Panc1 (cell line): ENCODE data around the gene APOBEC3A. TPM values are rescaled to one million over a fixed set of nuclear protein-coding genes. Genes with fewer than 3 reads are reported as not detected.

Experiments
- ATAC-seq: fragments of 200-7000 bp; cut with Tn5 transposase; 2 replicates; pipeline ENCODE4 v1.9.1; 2020; ENCODE audit warnings: mild to moderate bottlenecking, moderate library complexity
- BruUV-seq: library from RNA; stranded (reverse); fragments of 400-500 nt; replicated peaks from 2 replicates; lab custom pipeline; 2021; lab: Mats Ljungman, UMichigan
- CTCF ChIA-PET: fragments of 300-600 bp; sonication (Branson Sonifier 250); formaldehyde crosslinking; loops from one replicate; lab custom pipeline; 2022; ENCODE audit warnings: antibody characterized with exemption; lab: Charles Lee
- POLR2A ChIA-PET: fragments of 300-600 bp; sonication (Branson Sonifier 250); formaldehyde crosslinking; loops from one replicate; lab custom pipeline; 2022; ENCODE audit warnings: antibody characterized with exemption; lab: Charles Lee
- DNase-seq: peaks from one replicate; pipeline ENCODE4 v3.0.0-alpha.2; 2010; ENCODE audit warnings: low read depth, low spot score
- H3K27ac ChIP-seq: 2 replicates; pipeline ENCODE4 v1.5.1; 2011; ENCODE audit warnings: mild to moderate bottlenecking, low read length, inconsistent platforms
- H3K27me3 ChIP-seq: fragments of 200-500 bp; sonication (Bioruptor generic); 2 replicates; pipeline ENCODE4 v1.6.0; 2014; ENCODE audit warnings: low read length, inconsistent platforms; ENCODE audit not compliant: control insufficient read depth, insufficient read depth
- H3K36me3 ChIP-seq: fragments of 200-500 bp; sonication (Bioruptor generic); 2 replicates; pipeline ENCODE4 v1.5.1; 2014; ENCODE audit warnings: inconsistent platforms, mild to moderate bottlenecking, low read length, moderate library complexity; ENCODE audit not compliant: control insufficient read depth, insufficient read depth
- H3K4me1 ChIP-seq: 2 replicates; pipeline ENCODE4 v1.5.1; 2011; ENCODE audit warnings: inconsistent platforms, mild to moderate bottlenecking, low read length, moderate library complexity; ENCODE audit not compliant: control insufficient read depth, insufficient read depth
- H3K4me3 ChIP-seq, 2 experiments: 2 replicates each; pipeline ENCODE4 v1.5.1; 2011 to 2012; ENCODE audit warnings: low read depth in 2 of 2, low read length in 2 of 2, mild to moderate bottlenecking in 2 of 2, inconsistent platforms in 1 of 2, moderate library complexity in 1 of 2
- H3K9me3 ChIP-seq: fragments of 200-500 bp; sonication (Bioruptor generic); 2 replicates; pipeline ENCODE4 v1.5.1; 2014; ENCODE audit warnings: low read depth, mild to moderate bottlenecking, inconsistent platforms, low read length, moderate library complexity; ENCODE audit not compliant: control insufficient read depth, insufficient read depth
- CTCF ChIP-seq: fragments of 450-650 bp; IDR thresholded peaks from 2 replicates; pipeline ENCODE4 v1.5.1; 2017; ENCODE audit warnings: mild to moderate bottlenecking
- POLR2AphosphoS5 ChIP-seq: IDR thresholded peaks from 2 replicates; pipeline ENCODE4 v1.6.1; 2012; ENCODE audit warnings: mild to moderate bottlenecking, low read depth, low read length, moderate library complexity
- REST ChIP-seq, 2 experiments: IDR thresholded peaks; 2 replicates each; pipeline ENCODE4 v1.6.1; 2011 to 2012; ENCODE audit warnings: low read depth in 2 of 2, control low read depth in 1 of 2, low read length in 1 of 2, mild to moderate bottlenecking in 1 of 2, moderate library complexity in 1 of 2; ENCODE audit not compliant: insufficient read depth in 1 of 2
- SIN3A ChIP-seq: IDR thresholded peaks from 2 replicates; pipeline ENCODE4 v1.6.1; 2012; ENCODE audit warnings: low read depth, mild to moderate bottlenecking, low read length, moderate library complexity, borderline replicate concordance; ENCODE audit not compliant: insufficient read depth
- TCF7L2 ChIP-seq: IDR thresholded peaks from 2 replicates; pipeline ENCODE4 v1.6.1; 2011; ENCODE audit warnings: mild to moderate bottlenecking, low read depth, low read length, inconsistent platforms
- in situ Hi-C: cut with HindIII; loops from 2 replicates; pipeline ENCODE4 v1.10.0; 2016; ENCODE audit warnings: low sequenced_read_pairs, low pct_unique_long_range_greater_than_20kb
- intact Hi-C: fragments of 100-400 bp; cut with micrococcal nuclease; formaldehyde crosslinking; loops from one replicate; pipeline ENCODE4 v1.10.0; 2022; ENCODE audit not compliant: unreplicated experiment
- total RNA-seq: library from RNA; stranded (reverse); gene quantifications from one replicate; pipeline ENCODE4 v1.2.1, GENCODE V29; 2021; ENCODE audit not compliant: unreplicated experiment

The APOBEC3A gene
- total RNA-seq, 1 experiment from 2014 or later: not detected

- H3K4me1 ChIP-seq: peaks cover 2% of the 10 kb centered on the region
- H3K36me3 ChIP-seq: no peaks in the 10 kb centered on the region
- TF ChIP-seq POLR2AphosphoS5: no peak
- TF ChIP-seq REST (IDR thresholded peaks at IDR 0.05; ENCODE audit: insufficient read depth in 1 of 2, low read depth in 2 of 2, low read length in 1 of 2): no peak
- no peak for TF ChIP-seq TCF7L2
- no peak for TF ChIP-seq CTCF
- TF ChIP-seq SIN3A: no peak
- ChIA-PET POLR2A (no interaction called here), CTCF (no interaction called here)
- intact Hi-C loops (no loop called here), in situ Hi-C loops (no loop called here)
- DNase-seq (no peak), ATAC-seq (no peak)
- H3K27ac ChIP-seq: no peak overlapping the region
- no TSS peak for BruUV-seq
- no peaks in the 10 kb centered on the region for H3K9me3 ChIP-seq
- no peak overlapping the region for H3K4me3 ChIP-seq
- no peaks in the 10 kb centered on the region for H3K27me3 ChIP-seq
These were observed 26.9 kb upstream of the APOBEC3A start for GRCh38 chr22:38930512-38930911.

GRCh38 chr22:38935023-38935422 is 22.4 kb upstream of the APOBEC3A start:
- Histone ChIP-seq H3K27ac (no peak overlapping the region), H3K4me1 (no peaks in the 10 kb centered on the region), H3K36me3 (no peaks in the 10 kb centered on the region), H3K4me3 (no peak overlapping the region), H3K27me3 (no peaks in the 10 kb centered on the region), H3K9me3 (no peaks in the 10 kb centered on the region)
- in situ Hi-C loops: no loop called here
- ChIA-PET CTCF (no interaction called here), POLR2A (no interaction called here)
- TF ChIP-seq CTCF (no peak), REST (IDR thresholded peaks at IDR 0.05; ENCODE audit: insufficient read depth in 1 of 2, low read depth in 2 of 2, low read length in 1 of 2) (no peak), POLR2AphosphoS5 (no peak), SIN3A (no peak), TCF7L2 (no peak)
- no peak for ATAC-seq
- BruUV-seq: no TSS peak
- DNase-seq: no peak
- intact Hi-C loops: no loop called here
